IMR-90 (cell line): ENCODE measurements around the gene CCDC171. TPM values are rescaled to one million over a fixed set of nuclear protein-coding genes. Genes with fewer than 3 reads are reported as not detected.

ENCODE experiments used
- ATAC-seq: fragments of 200-7000 bp; cut with Tn5 transposase; 2 replicates; pipeline ENCODE4 v1.9.1; 2020; ENCODE audit warnings: low read depth, mild to moderate bottlenecking, moderate library complexity
- BruUV-seq: library from RNA; stranded (reverse); fragments of 400-500 nt; replicated peaks from 2 replicates; lab custom pipeline; 2021; lab: Mats Ljungman, UMichigan
- CTCF ChIA-PET: fragments of 300-600 bp; formaldehyde crosslinking; extraction: SDS; loops from one replicate; lab custom pipeline; 2021; ENCODE audit warnings: antibody characterized with exemption; lab: Yijun Ruan, JAX
- POLR2A ChIA-PET: fragments of 300-600 bp; sonication (Branson Sonifier 250); formaldehyde crosslinking; loops from one replicate; lab custom pipeline; 2022; ENCODE audit warnings: antibody characterized with exemption; ENCODE audit not compliant: unreplicated experiment; lab: Charles Lee
- DNase-seq: peaks from one replicate; pipeline ENCODE4 v3.0.0; 2013
- H2AFZ ChIP-seq: replicated peaks from 2 replicates; pipeline ENCODE3; 2013; ENCODE audit warnings: low read length, mild to moderate bottlenecking; ENCODE audit not compliant: poor library complexity
- H2AK5ac ChIP-seq: 2 replicates; pipeline ENCODE4 v1.6.1; 2013; ENCODE audit warnings: low read depth, low read length, inconsistent platforms
- H2AK9ac ChIP-seq: replicated peaks from 2 replicates; pipeline ENCODE3; 2013; ENCODE audit warnings: mild to moderate bottlenecking, low read depth, low read length, moderate library complexity; ENCODE audit not compliant: poor library complexity
- H2BK120ac ChIP-seq: 2 replicates; pipeline ENCODE4 v1.6.1; 2013; ENCODE audit warnings: low read depth, low read length, inconsistent platforms
- H2BK15ac ChIP-seq: 3 replicates; pipeline ENCODE4 v1.6.1; 2013; ENCODE audit warnings: low read depth, low read length, inconsistent platforms
- H2BK20ac ChIP-seq: 2 replicates; pipeline ENCODE4 v1.6.1; 2013; ENCODE audit warnings: low read depth, mild to moderate bottlenecking, inconsistent platforms, low read length, moderate library complexity
- H2BK5ac ChIP-seq: 2 replicates; pipeline ENCODE4 v1.6.1; 2013; ENCODE audit warnings: mild to moderate bottlenecking, low read depth, low read length, inconsistent platforms; ENCODE audit not compliant: poor library complexity, severe bottlenecking
- H3K14ac ChIP-seq: replicated peaks from 2 replicates; pipeline ENCODE4 v1.6.1; 2013; ENCODE audit warnings: low read depth, low read length, inconsistent platforms
- H3K18ac ChIP-seq: 2 replicates; pipeline ENCODE4 v1.6.1; 2013; ENCODE audit warnings: low read depth, low read length, control low read depth
- H3K23ac ChIP-seq: 2 replicates; pipeline ENCODE4 v1.6.1; 2013; ENCODE audit warnings: low read depth, low read length, inconsistent platforms
- H3K27ac ChIP-seq: 2 replicates; pipeline ENCODE4 v1.5.1; 2013; ENCODE audit warnings: mild to moderate bottlenecking, control low read depth, low read length; ENCODE audit not compliant: insufficient read depth
- H3K27me3 ChIP-seq: 2 replicates; pipeline ENCODE4 v1.6.1; 2013; ENCODE audit warnings: low read length; ENCODE audit not compliant: control insufficient read depth, insufficient read depth
- H3K36me3 ChIP-seq: 2 replicates; pipeline ENCODE4 v1.6.1; 2013; ENCODE audit warnings: low read length, mixed read lengths; ENCODE audit not compliant: control insufficient read depth, insufficient read depth
- H3K4ac ChIP-seq: 2 replicates; pipeline ENCODE4 v1.6.1; 2013; ENCODE audit warnings: low read depth, low read length, inconsistent platforms
- H3K4me1 ChIP-seq: 2 replicates; pipeline ENCODE4 v1.6.1; 2013; ENCODE audit warnings: low read length, mixed read lengths; ENCODE audit not compliant: control insufficient read depth, insufficient read depth
- H3K4me2 ChIP-seq: 2 replicates; pipeline ENCODE4 v1.6.1; 2013; ENCODE audit warnings: low read depth, mild to moderate bottlenecking, control low read depth, low read length, moderate library complexity
- H3K4me3 ChIP-seq: 2 replicates; pipeline ENCODE4 v1.5.1; 2013; ENCODE audit warnings: low read depth, mild to moderate bottlenecking, control low read depth, low read length, moderate library complexity; ENCODE audit not compliant: insufficient read depth
- H3K56ac ChIP-seq: 2 replicates; pipeline ENCODE4 v1.6.1; 2013; ENCODE audit warnings: low read length, inconsistent platforms; ENCODE audit not compliant: insufficient read depth; ENCODE audit errors: extremely low read depth
- H3K79me1 ChIP-seq, 2 experiments: 2 replicates each; pipeline ENCODE4 v1.6.1; 2013; ENCODE audit warnings: low read length in 2 of 2, inconsistent platforms in 1 of 2, low read depth in 1 of 2
- H3K9ac ChIP-seq: 2 replicates; pipeline ENCODE4 v1.6.1; 2013; ENCODE audit warnings: low read depth, low read length, control low read depth
- H3K9me1 ChIP-seq: 2 replicates; pipeline ENCODE4 v1.6.1; 2013; ENCODE audit warnings: low read length, inconsistent platforms; ENCODE audit not compliant: insufficient read depth
- H3K9me3 ChIP-seq: 2 replicates; pipeline ENCODE4 v1.6.1; 2013; ENCODE audit warnings: low read length; ENCODE audit not compliant: control insufficient read depth, insufficient read depth
- H4K20me1 ChIP-seq: 2 replicates; pipeline ENCODE4 v1.6.1; 2013; ENCODE audit warnings: low read length, inconsistent platforms; ENCODE audit not compliant: insufficient read depth
- H4K5ac ChIP-seq: 2 replicates; pipeline ENCODE4 v1.6.1; 2013; ENCODE audit warnings: mild to moderate bottlenecking, low read depth, low read length, control low read depth
- H4K8ac ChIP-seq, 2 experiments: 2 replicates each; pipeline ENCODE4 v1.6.1; 2013; ENCODE audit warnings: low read depth in 2 of 2, low read length in 2 of 2, control low read depth in 1 of 2, inconsistent platforms in 1 of 2
- H4K91ac ChIP-seq: 2 replicates; pipeline ENCODE4 v1.6.1; 2013; ENCODE audit warnings: low read depth, low read length, inconsistent platforms; ENCODE audit not compliant: insufficient read depth
- BHLHE40 ChIP-seq: fragments of 150-350 bp; IDR thresholded peaks from 2 replicates; pipeline ENCODE4 v1.6.1; 2016; ENCODE audit warnings: mild to moderate bottlenecking, low read depth, low read length
- CEBPB ChIP-seq: IDR thresholded peaks from 2 replicates; pipeline ENCODE4 v1.6.1; 2012; ENCODE audit warnings: low read depth, low read length, improper control_type of control experiment
- CHD1 ChIP-seq: IDR thresholded peaks from 2 replicates; pipeline ENCODE4 v1.6.1; 2012; ENCODE audit warnings: low read depth, low read length, improper control_type of control experiment
- FOS ChIP-seq: fragments of 150-350 bp; IDR thresholded peaks from 2 replicates; pipeline ENCODE4 v1.6.1; 2016; ENCODE audit warnings: low read depth, low read length
- MAFK ChIP-seq: IDR thresholded peaks from 2 replicates; pipeline ENCODE4 v1.6.1; 2012; ENCODE audit warnings: low read depth, low read length, improper control_type of control experiment
- MAZ ChIP-seq: IDR thresholded peaks from 2 replicates; pipeline ENCODE4 v1.6.1; 2012; ENCODE audit warnings: low read depth, mild to moderate bottlenecking, low read length, improper control_type of control experiment, moderate library complexity, borderline replicate concordance
- MXI1 ChIP-seq: IDR thresholded peaks from 2 replicates; pipeline ENCODE4 v1.6.1; 2012; ENCODE audit warnings: low read depth, mild to moderate bottlenecking, low read length, moderate library complexity, borderline replicate concordance
- NFE2L2 ChIP-seq: fragments of 150-350 bp; IDR thresholded peaks from 2 replicates; pipeline ENCODE4 v1.6.1; 2016; ENCODE audit warnings: low read depth, mild to moderate bottlenecking, low read length
- POLR2A ChIP-seq: IDR thresholded peaks from 2 replicates; pipeline ENCODE4 v1.6.1; 2012; ENCODE audit warnings: mild to moderate bottlenecking, low read depth, low read length
- RAD21 ChIP-seq: IDR thresholded peaks from 2 replicates; pipeline ENCODE4 v1.6.1; 2012; ENCODE audit warnings: low read length, improper control_type of control experiment
- RCOR1 ChIP-seq: IDR thresholded peaks from 2 replicates; pipeline ENCODE4 v1.6.1; 2012; ENCODE audit warnings: mild to moderate bottlenecking, low read length, improper control_type of control experiment; ENCODE audit not compliant: insufficient replicate concordance
- RFX5 ChIP-seq: IDR thresholded peaks from 2 replicates; pipeline ENCODE4 v1.8.0; 2012; ENCODE audit warnings: low read depth, mild to moderate bottlenecking, low read length, moderate library complexity
- SMC3 ChIP-seq: fragments of 150-350 bp; IDR thresholded peaks from 2 replicates; pipeline ENCODE4 v1.6.1; 2016; ENCODE audit warnings: low read depth, mild to moderate bottlenecking, antibody characterized with exemption, low read length, moderate library complexity
- WGBS, 2 experiments: methylation state at CpG; one replicate each; pipeline versions ENCODE4 v1.1.5 to v1.1.7; 2013; ENCODE audit warnings: missing lambda C conversion rate in 2 of 2; ENCODE audit not compliant: insufficient read length in 1 of 2; ENCODE audit errors: extremely low coverage in 2 of 2; 5-methylcytosine and 5-hydroxymethylcytosine counted together
- dilution Hi-C: fragments of 300-500 bp; cut with HindIII; formaldehyde crosslinking; loops from one replicate; pipeline ENCODE4 v1.14.3; 2018; ENCODE audit warnings: low sequenced_read_pairs; ENCODE audit not compliant: unreplicated experiment
- in situ Hi-C: fragments of 300-500 bp; cut with MboI; formaldehyde crosslinking; loops from 3 replicates; pipeline ENCODE4 v1.14.3; 2019; ENCODE audit warnings: low sequenced_read_pairs, inconsistent platforms, mixed read lengths
- intact Hi-C: fragments of 100-400 bp; cut with micrococcal nuclease; formaldehyde crosslinking; loops from 2 replicates; pipeline ENCODE4 v1.10.0; 2022
- polyA plus RNA-seq, 3 experiments: library from polyadenylated mRNA; depleted of rRNA; stranded (reverse); fragments of >200 nt; gene quantifications; 2 replicates each; pipeline ENCODE4 v1.2.3, GENCODE V29; 2012; ENCODE audit warnings: low replicate concordance in 1 of 3
- total RNA-seq: library from RNA; depleted of rRNA; stranded (reverse); fragments of >200 nt; gene quantifications from 2 replicates; pipeline ENCODE4 v1.2.3, GENCODE V29; 2012
- TF ChIP-seq, protein P1 (sequence below): conservative IDR thresholded peaks from 2 replicates; pipeline ENCODE4 v1.5.1; 2012; ENCODE audit warnings: mild to moderate bottlenecking, low read depth, low read length, improper control_type of control experiment
- TF ChIP-seq, protein P2 (sequence below): fragments of 150-350 bp; IDR thresholded peaks from 2 replicates; pipeline ENCODE4 v1.6.1; 2016; ENCODE audit warnings: low read depth, mild to moderate bottlenecking, low read length, moderate library complexity, borderline replicate concordance
- TF ChIP-seq, protein P3 (sequence below): fragments of 150-350 bp; IDR thresholded peaks from 2 replicates; pipeline ENCODE4 v1.6.1; 2017; ENCODE audit warnings: mild to moderate bottlenecking, antibody characterized with exemption, low read length, low read depth

The CCDC171 gene
- total and polyA plus RNA-seq, 2 of the 4 experiments (the other 2 are of a cell fraction): 0.63 to 2.2 TPM

DNA sequence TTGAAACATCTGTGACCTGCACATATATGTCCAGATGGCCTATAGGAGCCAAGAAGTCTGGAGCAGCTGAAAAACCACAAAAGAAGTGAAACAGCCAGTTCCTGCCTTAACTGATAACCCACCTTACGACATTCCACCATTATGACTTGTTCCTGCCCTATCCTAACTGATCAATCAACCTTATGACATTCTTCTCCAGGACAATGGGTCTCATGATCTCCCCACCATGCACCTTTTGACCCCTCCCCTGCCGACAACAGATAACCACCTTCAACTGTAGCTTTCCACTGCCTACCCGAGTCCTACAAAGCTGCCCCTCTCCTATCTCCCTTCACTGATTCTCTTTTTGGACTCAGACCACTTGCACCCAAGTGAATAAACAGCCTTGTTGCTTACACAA lies 233.8 kb downstream of the CCDC171 start:
- Histone ChIP-seq H3K9me3 (no peaks in the 10 kb centered on the region), H3K36me3 (no peaks in the 10 kb centered on the region), H3K4ac (no peak overlapping the region), H4K20me1 (no peaks in the 10 kb centered on the region), H4K91ac (no peak overlapping the region), H3K27me3 (no peaks in the 10 kb centered on the region), H3K14ac (no peak overlapping the region), H3K4me2 (no peak overlapping the region), H4K5ac (no peak overlapping the region), H3K9me1 (no peaks in the 10 kb centered on the region), H2BK15ac (no peak overlapping the region), H3K4me1 (no peaks in the 10 kb centered on the region), H3K4me3 (no peak overlapping the region), H3K56ac (no peak overlapping the region), H2BK20ac (no peak overlapping the region), H3K18ac (no peak overlapping the region), H2AFZ (no peak overlapping the region), H3K9ac (no peak overlapping the region), H2AK5ac (no peak overlapping the region), H3K79me1 (no peaks in the 10 kb centered on the region), H2BK120ac (no peak overlapping the region), H3K23ac (no peak overlapping the region), H2BK5ac (no peak overlapping the region), H2AK9ac (no peak overlapping the region), H3K27ac (no peak overlapping the region), H4K8ac (no peak overlapping the region)
- no TSS peak for BruUV-seq
- in situ Hi-C loops (no loop called here), intact Hi-C loops (no loop called here), dilution Hi-C loops (no loop called here)
- ATAC-seq (no peak), DNase-seq (no peak)
- TF ChIP-seq, protein P1, sequence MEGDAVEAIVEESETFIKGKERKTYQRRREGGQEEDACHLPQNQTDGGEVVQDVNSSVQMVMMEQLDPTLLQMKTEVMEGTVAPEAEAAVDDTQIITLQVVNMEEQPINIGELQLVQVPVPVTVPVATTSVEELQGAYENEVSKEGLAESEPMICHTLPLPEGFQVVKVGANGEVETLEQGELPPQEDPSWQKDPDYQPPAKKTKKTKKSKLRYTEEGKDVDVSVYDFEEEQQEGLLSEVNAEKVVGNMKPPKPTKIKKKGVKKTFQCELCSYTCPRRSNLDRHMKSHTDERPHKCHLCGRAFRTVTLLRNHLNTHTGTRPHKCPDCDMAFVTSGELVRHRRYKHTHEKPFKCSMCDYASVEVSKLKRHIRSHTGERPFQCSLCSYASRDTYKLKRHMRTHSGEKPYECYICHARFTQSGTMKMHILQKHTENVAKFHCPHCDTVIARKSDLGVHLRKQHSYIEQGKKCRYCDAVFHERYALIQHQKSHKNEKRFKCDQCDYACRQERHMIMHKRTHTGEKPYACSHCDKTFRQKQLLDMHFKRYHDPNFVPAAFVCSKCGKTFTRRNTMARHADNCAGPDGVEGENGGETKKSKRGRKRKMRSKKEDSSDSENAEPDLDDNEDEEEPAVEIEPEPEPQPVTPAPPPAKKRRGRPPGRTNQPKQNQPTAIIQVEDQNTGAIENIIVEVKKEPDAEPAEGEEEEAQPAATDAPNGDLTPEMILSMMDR: no peak
- TF ChIP-seq, protein P2, sequence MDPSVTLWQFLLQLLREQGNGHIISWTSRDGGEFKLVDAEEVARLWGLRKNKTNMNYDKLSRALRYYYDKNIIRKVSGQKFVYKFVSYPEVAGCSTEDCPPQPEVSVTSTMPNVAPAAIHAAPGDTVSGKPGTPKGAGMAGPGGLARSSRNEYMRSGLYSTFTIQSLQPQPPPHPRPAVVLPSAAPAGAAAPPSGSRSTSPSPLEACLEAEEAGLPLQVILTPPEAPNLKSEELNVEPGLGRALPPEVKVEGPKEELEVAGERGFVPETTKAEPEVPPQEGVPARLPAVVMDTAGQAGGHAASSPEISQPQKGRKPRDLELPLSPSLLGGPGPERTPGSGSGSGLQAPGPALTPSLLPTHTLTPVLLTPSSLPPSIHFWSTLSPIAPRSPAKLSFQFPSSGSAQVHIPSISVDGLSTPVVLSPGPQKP: no peak
- TF ChIP-seq MXI1 (no peak), FOS (no peak), BHLHE40 (no peak), NFE2L2 (no peak), SMC3 (no peak), MAFK (no peak), RFX5 (no peak), RCOR1 (no peak), MAZ (no peak), CHD1 (no peak), RAD21 (no peak), CEBPB (no peak), POLR2A (no peak)
- TF ChIP-seq, protein P3, sequence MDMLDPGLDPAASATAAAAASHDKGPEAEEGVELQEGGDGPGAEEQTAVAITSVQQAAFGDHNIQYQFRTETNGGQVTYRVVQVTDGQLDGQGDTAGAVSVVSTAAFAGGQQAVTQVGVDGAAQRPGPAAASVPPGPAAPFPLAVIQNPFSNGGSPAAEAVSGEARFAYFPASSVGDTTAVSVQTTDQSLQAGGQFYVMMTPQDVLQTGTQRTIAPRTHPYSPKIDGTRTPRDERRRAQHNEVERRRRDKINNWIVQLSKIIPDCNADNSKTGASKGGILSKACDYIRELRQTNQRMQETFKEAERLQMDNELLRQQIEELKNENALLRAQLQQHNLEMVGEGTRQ: no peak
- CTCF ChIA-PET: no interaction called here
- WGBS, 2 experiments: 88% methylated on average over 2 of the region's 3 CpGs; no CpG with 5 or more reads in 1 of the 2 experiments
- POLR2A ChIA-PET: no interaction called here
